Choroid plexus epithelial cell (primary cell): Measurements from ENCODE around the gene BRCA2.
"Not testable (repeated sequence)": the region's sequence is repeated elsewhere in the genome, so short reads cannot be mapped to it uniquely, and the experiment has no call there.

Experiments
- DNase-seq: peaks from one replicate; pipeline ENCODE4 v3.0.0-alpha.2; 2010; ENCODE audit warnings: low read depth
- H3K4me3 ChIP-seq: 2 replicates; pipeline ENCODE4 v1.5.1; 2011; ENCODE audit warnings: low read depth, mild to moderate bottlenecking, control low read depth, low read length, moderate library complexity
- TF ChIP-seq, protein P1 (sequence below): conservative IDR thresholded peaks from 2 replicates; pipeline ENCODE4 v1.5.1; 2011; ENCODE audit warnings: low read depth, mild to moderate bottlenecking, control low read depth, inconsistent platforms, low read length, moderate library complexity

BRCA2 gene

DNA sequence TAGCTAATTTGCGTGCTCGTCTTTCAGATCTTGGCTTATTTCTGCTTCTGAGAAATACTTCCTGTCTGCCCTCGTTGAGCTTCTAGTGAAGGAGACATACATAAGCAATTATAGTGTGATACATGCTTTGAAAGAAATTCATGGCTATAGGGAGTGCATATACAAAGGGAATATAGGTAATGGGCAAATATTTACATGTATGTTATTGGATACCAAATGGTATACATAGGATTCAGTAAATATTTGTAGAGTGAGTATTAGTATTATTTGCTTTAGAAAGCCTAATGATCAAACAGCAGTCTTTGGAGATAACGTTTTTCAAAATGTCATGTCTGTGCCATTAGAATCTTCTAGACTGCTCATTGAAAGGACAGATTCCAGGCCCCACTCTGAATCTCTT lies 5.2 kb downstream of the BRCA2 start:
- H3K4me3 ChIP-seq: no peak overlapping the region
- TF ChIP-seq, protein P1, sequence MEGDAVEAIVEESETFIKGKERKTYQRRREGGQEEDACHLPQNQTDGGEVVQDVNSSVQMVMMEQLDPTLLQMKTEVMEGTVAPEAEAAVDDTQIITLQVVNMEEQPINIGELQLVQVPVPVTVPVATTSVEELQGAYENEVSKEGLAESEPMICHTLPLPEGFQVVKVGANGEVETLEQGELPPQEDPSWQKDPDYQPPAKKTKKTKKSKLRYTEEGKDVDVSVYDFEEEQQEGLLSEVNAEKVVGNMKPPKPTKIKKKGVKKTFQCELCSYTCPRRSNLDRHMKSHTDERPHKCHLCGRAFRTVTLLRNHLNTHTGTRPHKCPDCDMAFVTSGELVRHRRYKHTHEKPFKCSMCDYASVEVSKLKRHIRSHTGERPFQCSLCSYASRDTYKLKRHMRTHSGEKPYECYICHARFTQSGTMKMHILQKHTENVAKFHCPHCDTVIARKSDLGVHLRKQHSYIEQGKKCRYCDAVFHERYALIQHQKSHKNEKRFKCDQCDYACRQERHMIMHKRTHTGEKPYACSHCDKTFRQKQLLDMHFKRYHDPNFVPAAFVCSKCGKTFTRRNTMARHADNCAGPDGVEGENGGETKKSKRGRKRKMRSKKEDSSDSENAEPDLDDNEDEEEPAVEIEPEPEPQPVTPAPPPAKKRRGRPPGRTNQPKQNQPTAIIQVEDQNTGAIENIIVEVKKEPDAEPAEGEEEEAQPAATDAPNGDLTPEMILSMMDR: no peak

DNA sequence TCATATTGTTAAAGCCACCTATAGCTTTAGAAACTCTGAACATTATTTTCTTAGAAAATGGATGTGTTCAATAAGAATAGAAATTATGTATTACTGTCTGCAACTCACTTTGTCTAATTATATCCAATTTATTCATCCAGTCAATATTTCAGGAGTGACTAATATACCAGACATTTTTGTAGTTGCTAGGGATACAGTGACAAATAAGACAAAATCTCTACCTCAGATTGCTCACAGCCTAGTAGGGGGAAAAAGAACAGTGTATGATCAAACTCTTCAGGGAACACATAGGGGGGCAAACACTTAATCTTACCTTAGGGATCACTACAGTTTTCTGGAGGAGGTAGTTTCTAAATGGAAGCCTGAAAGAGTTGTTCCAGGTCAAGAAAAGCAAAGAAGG lies 8.6 kb downstream of the BRCA2 start:
- DNase-seq: peak; percentile 62
- TF ChIP-seq, protein P1: no peak
- H3K4me3 ChIP-seq: no peak overlapping the region

More for the DNA sequence above, 5.2 kb downstream of the BRCA2 start:
- DNase-seq: no peak

DNA sequence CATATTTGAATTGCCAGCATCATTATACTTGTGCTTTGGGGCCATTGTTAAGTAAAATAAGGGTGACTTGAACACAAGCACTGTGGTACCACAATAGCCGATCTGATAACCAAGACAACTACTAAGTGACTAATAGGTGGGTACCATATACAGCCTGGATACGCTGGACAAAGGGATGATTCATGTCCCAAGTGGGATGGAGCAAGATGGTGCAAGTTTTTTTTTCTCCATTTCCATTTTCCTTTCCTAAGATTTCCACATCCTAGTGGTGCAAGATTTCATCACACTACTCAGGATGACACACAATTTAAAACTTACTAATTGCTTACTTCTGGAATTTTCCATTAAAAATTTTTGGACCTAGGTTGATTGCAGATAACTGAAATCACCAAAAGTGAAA lies 15.1 kb downstream of the BRCA2 start:
- TF ChIP-seq, protein P1: no peak
- no peak overlapping the region for H3K4me3 ChIP-seq
- DNase-seq: peak; percentile 59

DNA sequence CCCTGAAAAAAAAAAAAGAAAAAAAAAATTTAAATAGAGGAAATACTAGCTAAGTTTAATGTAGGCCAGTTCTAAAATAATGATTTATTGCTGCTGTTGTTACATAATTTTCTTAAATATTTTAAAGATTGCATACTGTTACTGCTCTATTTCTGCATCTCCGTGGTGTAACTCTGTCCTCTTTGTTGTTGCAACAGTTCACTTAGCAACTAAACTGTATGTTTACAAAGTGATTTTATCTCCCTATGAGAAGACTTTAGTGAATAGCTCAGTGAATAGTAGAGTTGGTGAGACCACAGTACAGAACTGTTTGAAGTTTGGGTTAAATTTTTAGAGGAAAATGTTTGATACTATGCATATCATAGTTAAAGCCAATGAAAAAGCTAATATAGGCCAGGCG lies 19.4 kb downstream of the BRCA2 start:
- DNase-seq: no peak
- TF ChIP-seq, protein P1: no peak
- H3K4me3 ChIP-seq: no peak overlapping the region

DNA sequence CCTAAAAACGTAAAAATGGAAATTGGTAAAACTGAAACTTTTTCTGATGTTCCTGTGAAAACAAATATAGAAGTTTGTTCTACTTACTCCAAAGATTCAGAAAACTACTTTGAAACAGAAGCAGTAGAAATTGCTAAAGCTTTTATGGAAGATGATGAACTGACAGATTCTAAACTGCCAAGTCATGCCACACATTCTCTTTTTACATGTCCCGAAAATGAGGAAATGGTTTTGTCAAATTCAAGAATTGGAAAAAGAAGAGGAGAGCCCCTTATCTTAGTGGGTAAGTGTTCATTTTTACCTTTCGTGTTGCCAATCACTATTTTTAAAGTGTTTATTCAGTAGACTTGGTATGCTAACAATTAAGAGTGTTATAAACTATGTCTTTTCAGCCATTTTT lies 25.6 kb downstream of the BRCA2 start:
- TF ChIP-seq, protein P1: no peak
- no peak overlapping the region for H3K4me3 ChIP-seq
- DNase-seq: no peak

DNA sequence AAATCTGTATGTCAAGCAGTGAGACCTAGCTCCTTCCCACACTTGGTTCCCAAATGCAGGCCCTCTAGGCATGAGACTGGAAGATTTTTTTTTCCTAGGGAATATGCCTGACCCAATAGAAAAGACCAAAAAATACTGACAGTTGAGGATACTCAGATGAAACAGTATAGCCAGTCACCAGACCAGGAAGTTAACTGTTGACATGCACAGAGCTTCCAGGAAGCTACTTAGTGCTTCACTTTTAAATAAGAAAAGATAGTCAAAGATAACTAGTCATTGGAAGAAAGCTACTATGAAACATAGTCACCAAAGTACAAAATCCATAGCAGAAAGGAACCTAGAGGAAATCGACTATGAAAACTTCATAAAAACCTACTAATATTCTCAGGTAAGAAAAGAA lies 32.3 kb downstream of the BRCA2 start:
- TF ChIP-seq, protein P1: no peak
- no peak for DNase-seq

GRCh38 chr13:32350839-32351441 lies 35.6 kb downstream of the BRCA2 start:
- not testable (repeated sequence) for DNase-seq, H3K4me3 ChIP-seq

More for the DNA sequence above, 32.3 kb downstream of the BRCA2 start:
- no peak overlapping the region for H3K4me3 ChIP-seq
